Spinal cord (tissue), 10 donors: ENCODE results near the gene DGKZ. TPM values are rescaled to one million over a fixed set of nuclear protein-coding genes. Genes with fewer than 3 reads are reported as not detected.

Source experiments
- DNase-seq, 6 donors: peaks; one replicate each; pipeline versions ENCODE4 v3.0.0 to v3.0.0-alpha.2; 2013 to 2015; ENCODE audit warnings: low spot score in 6 of 6, low read depth in 4 of 6
- H3K27ac ChIP-seq: one replicate; pipeline ENCODE4 v1.5.1; 2013; ENCODE audit warnings: low read depth, low read length, control low read depth
- H3K27me3 ChIP-seq: one replicate; pipeline ENCODE4 v1.6.1; 2013; ENCODE audit warnings: low read length; ENCODE audit not compliant: control insufficient read depth, insufficient read depth
- H3K36me3 ChIP-seq: one replicate; pipeline ENCODE4 v1.6.1; 2013; ENCODE audit warnings: low read length; ENCODE audit not compliant: control insufficient read depth, insufficient read depth
- H3K4me1 ChIP-seq: one replicate; pipeline ENCODE4 v1.6.1; 2013; ENCODE audit warnings: low read length; ENCODE audit not compliant: control insufficient read depth, insufficient read depth
- H3K4me3 ChIP-seq: one replicate; pipeline ENCODE4 v1.5.1; 2013; ENCODE audit warnings: low read depth, low read length, control low read depth
- H3K9me3 ChIP-seq: one replicate; pipeline ENCODE4 v1.6.1; 2013; ENCODE audit warnings: low read length; ENCODE audit not compliant: control insufficient read depth, insufficient read depth
- WGBS: methylation state at CpG from one replicate; pipeline ENCODE4 v1.1.5; 2013; ENCODE audit warnings: missing lambda C conversion rate; ENCODE audit not compliant: insufficient coverage; 5-methylcytosine and 5-hydroxymethylcytosine counted together
- polyA plus RNA-seq, 2 donors: library from polyadenylated mRNA; unstranded; fragments of 120-200 nt; gene quantifications; one replicate each; pipeline ENCODE4 v1.2.1, GENCODE V29; 2013; ENCODE audit not compliant: insufficient read length in 2 of 2
- small RNA-seq: library from RNA; depleted of rRNA; stranded (forward); fragments of <200 nt; gene quantifications from one replicate; pipeline ENCODE3, GENCODE V24; 2014; ENCODE audit warnings: low replicate concordance
- total RNA-seq, 2 donors: library from RNA; depleted of rRNA in 1 of 2; stranded (reverse); fragments of 120-200 nt in 1 of 2; fragments of >200 nt in 1 of 2; gene quantifications; one replicate each; pipeline versions ENCODE4 v1.2.3 to v1.2.4, GENCODE V29; 2013 to 2014
- donor health status: healthy.

DGKZ gene
- total and polyA plus RNA-seq, 4 donors, result 27.1 to 83.2 (median 53.9) TPM

DNA sequence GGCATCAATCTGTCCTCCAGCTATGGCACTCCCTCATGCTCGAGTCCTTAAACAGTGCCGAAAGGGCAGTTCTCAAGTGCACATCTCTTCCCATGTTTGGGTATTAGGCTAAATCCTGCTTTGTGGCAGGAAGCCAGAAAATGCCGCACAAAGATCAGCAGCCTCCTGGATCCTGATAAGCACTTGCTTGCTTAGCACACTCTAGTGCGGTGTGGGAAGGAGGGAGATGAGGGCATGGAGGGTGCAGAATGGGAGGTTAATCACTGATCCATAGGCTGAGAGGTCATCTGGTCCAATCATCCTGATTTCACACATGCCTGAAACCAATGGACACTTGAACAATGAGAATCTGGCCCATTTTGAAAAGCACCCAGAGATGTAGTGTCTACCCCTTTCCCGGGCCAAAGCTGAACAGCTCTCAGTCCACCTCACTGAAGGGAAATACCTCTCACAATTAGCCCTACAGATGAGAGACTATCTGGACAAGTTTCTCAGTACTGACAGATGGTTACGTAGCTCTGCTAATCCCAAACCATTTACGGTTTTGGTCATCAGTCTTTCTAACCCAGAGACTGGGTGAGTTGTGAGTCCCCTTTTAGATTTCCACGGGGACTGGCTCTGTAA is 74.1 kb downstream of the DGKZ start:
- H3K4me1 ChIP-seq, result no peaks in the 10 kb centered on the region
- no peak overlapping the region for H3K27ac ChIP-seq
- H3K27me3 ChIP-seq, result no peaks in the 10 kb centered on the region
- H3K9me3 ChIP-seq, result no peaks in the 10 kb centered on the region
- H3K4me3 ChIP-seq, result no peak overlapping the region
- 89% methylated on average over 7 of the region's 8 CpGs for WGBS
- peaks cover 10% of the 10 kb centered on the region for H3K36me3 ChIP-seq
- DNase-seq, result no peak

DNA sequence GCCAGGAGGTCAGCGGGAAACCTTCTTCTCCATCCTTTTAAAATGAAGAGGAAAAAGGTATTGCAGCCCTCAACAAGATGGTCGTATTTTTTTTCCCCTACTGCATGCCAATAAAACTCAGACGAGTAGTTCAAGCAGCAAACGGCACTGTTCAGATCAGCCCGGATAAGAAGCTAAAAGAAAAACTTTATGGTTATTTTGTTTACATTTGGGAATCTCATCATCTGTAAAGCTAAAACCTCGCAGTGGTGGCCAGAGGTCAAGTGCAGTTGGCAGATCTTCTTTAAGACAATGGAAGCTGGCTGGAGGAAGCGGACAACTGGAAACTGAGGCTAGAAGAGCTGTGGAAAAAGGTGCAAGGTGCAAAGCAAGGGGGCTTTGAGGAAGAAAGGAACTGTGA is 75.3 kb downstream of the DGKZ start:
- no peak for DNase-seq
- H3K36me3 ChIP-seq, result peaks cover 4% of the 10 kb centered on the region
- H3K27me3 ChIP-seq, result no peaks in the 10 kb centered on the region
- no peaks in the 10 kb centered on the region for H3K4me1 ChIP-seq
- H3K4me3 ChIP-seq, result no peak overlapping the region
- WGBS, result 75% methylated on average over 2 of the region's 7 CpGs
- no peaks in the 10 kb centered on the region for H3K9me3 ChIP-seq
- no peak overlapping the region for H3K27ac ChIP-seq

DNA sequence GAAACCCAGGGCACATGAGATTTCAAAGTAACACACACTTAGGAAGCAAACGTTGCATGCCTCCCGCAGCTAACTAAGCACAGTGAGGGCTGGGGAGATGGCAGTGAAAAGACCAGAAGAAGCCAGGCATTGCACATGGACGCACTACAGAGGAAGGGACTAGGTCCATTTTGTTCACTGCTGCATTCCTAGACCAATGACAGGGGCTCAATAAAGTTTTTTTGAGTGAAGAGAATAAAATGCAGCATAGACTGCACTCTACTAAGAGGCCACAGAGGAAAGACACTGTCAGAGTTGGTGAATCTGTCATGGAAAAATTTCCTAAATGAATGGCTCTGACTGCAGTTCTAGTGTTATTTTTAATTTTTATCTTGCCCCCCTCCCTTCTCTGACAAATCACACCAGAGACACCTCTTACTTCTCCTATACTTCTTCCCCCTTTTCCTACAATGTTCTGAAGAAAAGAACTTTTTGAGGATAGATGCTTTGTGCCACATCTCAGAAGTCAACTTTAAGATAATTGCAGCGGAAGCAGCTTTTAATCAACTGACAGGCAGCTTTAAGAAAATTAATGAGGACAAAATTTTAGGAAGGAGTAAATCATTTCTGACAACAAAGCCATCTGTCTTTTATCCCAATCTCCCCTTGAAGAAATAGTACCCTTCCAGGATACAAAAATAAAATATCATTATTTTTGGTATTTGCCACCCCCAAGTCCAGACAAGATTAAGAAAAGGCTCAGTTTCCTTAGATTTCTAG is 79.1 kb downstream of the DGKZ start:
- no peak for DNase-seq

DNA sequence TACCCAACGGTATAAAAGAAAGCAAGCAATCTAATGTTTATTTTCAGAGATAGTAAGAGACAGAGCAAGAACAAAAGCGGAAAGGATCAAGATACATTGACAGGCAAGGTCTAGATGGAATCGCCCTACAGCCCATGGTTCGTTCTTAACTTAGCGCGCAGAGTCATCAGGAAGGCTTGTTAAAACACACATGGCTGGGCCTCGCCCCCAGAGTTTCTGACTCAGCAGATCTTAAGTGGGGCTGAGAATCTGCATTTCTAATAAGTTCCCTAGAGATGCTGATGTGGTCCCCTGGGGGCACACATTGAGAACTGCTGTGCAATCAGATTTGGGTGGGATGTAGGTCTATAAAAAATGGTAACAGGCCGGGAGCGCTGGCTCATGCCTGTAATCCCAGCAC is 80.1 kb downstream of the DGKZ start:
- Histone ChIP-seq H3K27ac (no peak overlapping the region), H3K4me3 (no peak overlapping the region), H3K36me3 (peaks cover 4% of the 10 kb centered on the region), H3K9me3 (no peaks in the 10 kb centered on the region), H3K27me3 (no peaks in the 10 kb centered on the region), H3K4me1 (no peaks in the 10 kb centered on the region)
- DNase-seq, result no peak
- WGBS, result 85% methylated on average over 9 of the region's 9 CpGs

More for the DNA sequence above, 79.1 kb downstream of the DGKZ start:
- peaks cover 4% of the 10 kb centered on the region for H3K36me3 ChIP-seq
- no peaks in the 10 kb centered on the region for H3K4me1 ChIP-seq
- H3K27me3 ChIP-seq, result no peaks in the 10 kb centered on the region
- WGBS, result 85% methylated on average over 3 of the region's 4 CpGs
- H3K9me3 ChIP-seq, result no peaks in the 10 kb centered on the region
- no peak overlapping the region for H3K4me3 ChIP-seq
- no peak overlapping the region for H3K27ac ChIP-seq

DNA sequence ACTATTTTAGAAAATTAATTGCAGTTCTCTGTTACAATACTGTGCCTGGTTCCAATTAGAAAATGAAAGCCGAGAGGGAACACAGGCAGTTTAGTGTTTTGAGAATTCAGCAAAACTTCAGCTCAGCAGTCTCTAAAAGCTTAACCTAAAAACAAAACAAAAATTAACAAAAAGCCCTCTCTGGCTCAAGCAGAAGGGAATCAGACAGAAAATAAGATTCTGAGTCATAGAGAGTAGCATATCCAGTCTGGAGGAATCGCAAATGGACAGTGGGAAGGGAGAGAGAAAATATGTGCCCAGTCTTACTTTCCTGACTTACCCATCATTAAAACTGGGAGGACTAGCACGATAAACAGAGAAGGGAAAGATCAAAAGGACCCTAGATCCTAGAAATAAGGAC is 82.5 kb downstream of the DGKZ start:
- Histone ChIP-seq H3K36me3 (peaks cover 16% of the 10 kb centered on the region), H3K27ac (no peak overlapping the region), H3K4me3 (no peak overlapping the region), H3K4me1 (no peaks in the 10 kb centered on the region), H3K9me3 (no peaks in the 10 kb centered on the region), H3K27me3 (no peaks in the 10 kb centered on the region)
- no peak for DNase-seq
- no CpG with 5 or more reads among the region's 3 CpGs for WGBS

Small RNA genes lying within 50 kb of the gene (small RNA-seq; reads per million reads assigned to genes)
- gene MIR4688, result not detected

Other genes with a start within 250 kb of the DGKZ start
- 10 to 100 TPM; 32.1 to 33.4 TPM for gene PHF21A, start 226.0 kb upstream of the DGKZ start, total RNA-seq
- 10 to 100 TPM; 49.5 to 52.2 TPM for gene PHF21A, start 226.0 kb upstream of the DGKZ start, polyA plus RNA-seq
- 10 to 100 TPM; 12.2 to 12.8 TPM for gene CREB3L1, start 69.8 kb upstream of the DGKZ start, total RNA-seq
- gene CREB3L1, start 69.8 kb upstream of the DGKZ start, polyA plus RNA-seq, result 10 to 100 TPM; 15.1 to 21.5 TPM
- 100 to 1,000 TPM in 1 of 2 donors, 10 to 100 TPM in 1; 47.0 to 423 TPM for gene MDK, start 34.2 kb downstream of the DGKZ start, total RNA-seq
- 100 to 1,000 TPM; 223 to 296 TPM for gene MDK, start 34.2 kb downstream of the DGKZ start, polyA plus RNA-seq
- 1 to 10 TPM; 1.0 to 4.6 TPM for gene CHRM4, start 44.3 kb downstream of the DGKZ start, total RNA-seq
- gene CHRM4, start 44.3 kb downstream of the DGKZ start, polyA plus RNA-seq, result 1 to 10 TPM; 6.5 to 7.6 TPM
- 10 to 100 TPM; 21.3 to 28.0 TPM for gene AMBRA1, start 246.6 kb downstream of the DGKZ start, total RNA-seq
- 10 to 100 TPM; 28.8 to 29.6 TPM for gene AMBRA1, start 246.6 kb downstream of the DGKZ start, polyA plus RNA-seq